ENCODE measurements around the gene TIMM21. TPM values are rescaled to one million over a fixed set of nuclear protein-coding genes. Genes with fewer than 3 reads are reported as not detected.

Gene TIMM21
- total RNA-seq, 2 donors from 2014 or later, result 27.6 to 33.1 TPM

DNA sequence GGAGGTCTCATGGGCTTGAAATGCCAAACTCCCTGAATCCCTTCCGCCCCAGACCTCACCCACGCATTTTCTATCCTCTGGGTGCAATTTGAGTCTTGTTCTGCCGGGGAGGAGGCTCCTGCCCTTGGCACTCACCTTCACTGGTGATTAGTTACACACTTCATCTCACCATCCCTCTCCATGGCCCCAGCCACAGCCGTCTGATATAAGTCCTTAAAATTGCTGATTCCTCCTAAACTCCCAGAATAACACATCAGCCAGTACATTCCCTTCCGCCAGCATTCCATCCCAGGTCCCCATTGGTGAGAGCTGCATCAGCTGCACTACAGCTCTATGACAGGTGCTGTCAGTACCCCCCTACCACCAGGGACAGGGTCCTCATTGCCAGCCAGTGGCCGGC is 3.9 kb downstream of the TIMM21 start:
- Histone ChIP-seq H3K27ac (no peak overlapping the region), H3K27me3 (replicated peaks; ENCODE audit: insufficient read depth) (no peaks in the 10 kb centered on the region), H3K4me1 (replicated peaks) (peaks cover 2% of the 10 kb centered on the region), H3K9me3 (no peaks in the 10 kb centered on the region), H3K4me3 (no peak overlapping the region), H3K36me3 (peaks cover 0 to 4% of the 10 kb centered on the region in 2 donors)
- no peak for DNase-seq (ENCODE audit: low spot score)
- WGBS, result 78% methylated on average over 6 of the region's 6 CpGs
- TF ChIP-seq, protein P1, sequence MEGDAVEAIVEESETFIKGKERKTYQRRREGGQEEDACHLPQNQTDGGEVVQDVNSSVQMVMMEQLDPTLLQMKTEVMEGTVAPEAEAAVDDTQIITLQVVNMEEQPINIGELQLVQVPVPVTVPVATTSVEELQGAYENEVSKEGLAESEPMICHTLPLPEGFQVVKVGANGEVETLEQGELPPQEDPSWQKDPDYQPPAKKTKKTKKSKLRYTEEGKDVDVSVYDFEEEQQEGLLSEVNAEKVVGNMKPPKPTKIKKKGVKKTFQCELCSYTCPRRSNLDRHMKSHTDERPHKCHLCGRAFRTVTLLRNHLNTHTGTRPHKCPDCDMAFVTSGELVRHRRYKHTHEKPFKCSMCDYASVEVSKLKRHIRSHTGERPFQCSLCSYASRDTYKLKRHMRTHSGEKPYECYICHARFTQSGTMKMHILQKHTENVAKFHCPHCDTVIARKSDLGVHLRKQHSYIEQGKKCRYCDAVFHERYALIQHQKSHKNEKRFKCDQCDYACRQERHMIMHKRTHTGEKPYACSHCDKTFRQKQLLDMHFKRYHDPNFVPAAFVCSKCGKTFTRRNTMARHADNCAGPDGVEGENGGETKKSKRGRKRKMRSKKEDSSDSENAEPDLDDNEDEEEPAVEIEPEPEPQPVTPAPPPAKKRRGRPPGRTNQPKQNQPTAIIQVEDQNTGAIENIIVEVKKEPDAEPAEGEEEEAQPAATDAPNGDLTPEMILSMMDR (IDR thresholded peaks at IDR 0.05), result no peak
- no peak for TF ChIP-seq POLR2AphosphoS5 (IDR thresholded peaks at IDR 0.05)
- no peak for TF ChIP-seq POLR2A (IDR thresholded peaks at IDR 0.05)
- intact Hi-C loops (cut with DNase I), result no loop called here

DNA sequence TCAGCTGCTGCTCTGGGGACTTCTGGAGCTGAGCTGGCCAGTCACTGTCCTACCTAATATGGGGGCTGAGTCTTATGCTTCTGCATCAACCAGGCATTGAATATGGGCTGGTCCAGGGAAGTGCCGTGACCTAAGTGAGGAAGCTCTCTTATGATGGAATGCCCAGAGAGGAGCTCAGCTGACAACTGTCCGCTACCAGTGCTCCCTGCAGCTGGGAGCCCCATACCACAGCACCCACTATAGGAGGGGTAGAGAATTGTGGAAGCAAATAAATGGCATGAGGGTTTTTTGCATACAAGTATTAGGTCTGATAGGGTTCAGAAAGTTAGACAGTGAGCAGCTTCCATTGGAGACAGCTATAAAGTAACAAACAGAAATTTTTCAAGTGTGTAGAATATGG is 4.5 kb downstream of the TIMM21 start:
- TF ChIP-seq, protein P1 (IDR thresholded peaks at IDR 0.05), result no peak
- TF ChIP-seq POLR2A (IDR thresholded peaks at IDR 0.05), result no peak
- no peak for TF ChIP-seq POLR2AphosphoS5 (IDR thresholded peaks at IDR 0.05)
- Histone ChIP-seq H3K27ac (no peak overlapping the region), H3K4me1 (replicated peaks) (peaks cover 2% of the 10 kb centered on the region), H3K27me3 (replicated peaks; ENCODE audit: insufficient read depth) (no peaks in the 10 kb centered on the region), H3K36me3 (peaks cover 0 to 4% of the 10 kb centered on the region in 2 donors), H3K4me3 (no peak overlapping the region), H3K9me3 (no peaks in the 10 kb centered on the region)
- 94% methylated on average over 2 of the region's 2 CpGs for WGBS
- DNase-seq (ENCODE audit: low spot score), result no peak
- intact Hi-C loops (cut with DNase I), result no loop called here

DNA sequence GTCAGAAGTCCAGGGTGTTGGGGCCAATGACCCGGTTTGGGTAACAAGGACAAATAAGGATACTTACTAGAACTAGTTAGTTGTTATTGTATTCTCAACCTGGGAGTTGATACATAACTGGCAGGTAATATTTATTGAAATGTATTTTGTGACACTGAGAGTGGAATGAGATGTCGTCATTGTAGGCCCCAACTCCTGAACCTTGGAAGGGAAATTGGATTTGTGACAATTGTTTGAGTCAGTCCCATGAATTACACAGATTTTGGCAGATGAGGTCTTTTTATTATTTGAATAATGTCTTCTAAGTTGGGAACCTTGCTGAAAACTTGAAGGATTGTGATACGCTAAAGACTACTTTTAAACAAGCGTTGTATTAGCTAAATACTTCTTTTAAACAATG is 5.1 kb downstream of the TIMM21 start:
- Histone ChIP-seq H3K27me3 (replicated peaks; ENCODE audit: insufficient read depth) (no peaks in the 10 kb centered on the region), H3K4me1 (replicated peaks) (peaks cover 2% of the 10 kb centered on the region), H3K36me3 (peaks cover 0 to 4% of the 10 kb centered on the region in 2 donors), H3K9me3 (no peaks in the 10 kb centered on the region), H3K27ac (no peak overlapping the region), H3K4me3 (no peak overlapping the region)
- intact Hi-C loops (cut with DNase I), result no loop called here
- DNase-seq (ENCODE audit: low spot score), result no peak
- 90% methylated on average over 4 of the region's 4 CpGs for WGBS
- no peak for TF ChIP-seq POLR2AphosphoS5 (IDR thresholded peaks at IDR 0.05)

GRCh38 chr18:74153793-74154192 is 5.5 kb downstream of the TIMM21 start:
- TF ChIP-seq POLR2A (IDR thresholded peaks at IDR 0.05) (no peak), POLR2AphosphoS5 (IDR thresholded peaks at IDR 0.05) (no peak)
- TF ChIP-seq, protein P1 (IDR thresholded peaks at IDR 0.05), result no peak
- H3K9me3 ChIP-seq, result no peaks in the 10 kb centered on the region
- peaks cover 0 to 4% of the 10 kb centered on the region in 2 donors for H3K36me3 ChIP-seq
- intact Hi-C loops (cut with DNase I), result no loop called here
- WGBS, result 98% methylated on average over 4 of the region's 4 CpGs
- H3K27ac ChIP-seq, result no peak overlapping the region
- H3K4me3 ChIP-seq, result no peak overlapping the region
- H3K27me3 ChIP-seq (replicated peaks; ENCODE audit: insufficient read depth), result no peaks in the 10 kb centered on the region
- peaks cover 2% of the 10 kb centered on the region for H3K4me1 ChIP-seq (replicated peaks)
- no peak for DNase-seq (ENCODE audit: low spot score)

- no peaks in the 10 kb centered on the region for H3K9me3 ChIP-seq
- H3K27ac ChIP-seq, result no peak overlapping the region
- H3K36me3 ChIP-seq, result peaks cover 0 to 4% of the 10 kb centered on the region in 2 donors
- 88% methylated on average over 4 of the region's 4 CpGs for WGBS
- H3K4me1 ChIP-seq (replicated peaks), result peaks cover under 1% of the 10 kb centered on the region
- intact Hi-C loops (cut with DNase I), result no loop called here
- no peak for DNase-seq (ENCODE audit: low spot score)
- no peak overlapping the region for H3K4me3 ChIP-seq
- no peaks in the 10 kb centered on the region for H3K27me3 ChIP-seq (replicated peaks; ENCODE audit: insufficient read depth)
- TF ChIP-seq POLR2A (IDR thresholded peaks at IDR 0.05) (no peak), POLR2AphosphoS5 (IDR thresholded peaks at IDR 0.05) (no peak)
- TF ChIP-seq, protein P1 (IDR thresholded peaks at IDR 0.05), result no peak
Measured at GRCh38 chr18:74154716-74155115, 6.4 kb downstream of the TIMM21 start.
